Calu3 (cell line): ENCODE data around the gene ZC3H13. TPM values are rescaled to one million over a fixed set of nuclear protein-coding genes. Genes with fewer than 3 reads are reported as not detected.

Experiments
- BruUV-seq: library from RNA; stranded (reverse); fragments of 400-500 nt; replicated peaks from 2 replicates; lab custom pipeline; 2021; lab: Mats Ljungman, UMichigan
- CTCF ChIA-PET: fragments of 300-600 bp; sonication (Branson Sonifier 250); formaldehyde crosslinking; loops from one replicate; lab custom pipeline; 2022; ENCODE audit warnings: antibody characterized with exemption; lab: Charles Lee
- DNase-seq: peaks from one replicate; pipeline ENCODE4 v3.0.0; 2022
- H3K27ac Mint-ChIP-seq: one replicate; pipeline ENCODE4 v1.8.0; 2022; ENCODE audit warnings: mixed read lengths; ENCODE audit not compliant: unreplicated experiment
- H3K27me3 Mint-ChIP-seq: one replicate; pipeline ENCODE4 v1.8.0; 2022; ENCODE audit warnings: mixed read lengths; ENCODE audit not compliant: unreplicated experiment
- H3K36me3 Mint-ChIP-seq: one replicate; pipeline ENCODE4 v1.8.0; 2022; ENCODE audit warnings: mild to moderate bottlenecking, moderate library complexity, mixed read lengths; ENCODE audit not compliant: insufficient read depth, unreplicated experiment
- H3K4me1 Mint-ChIP-seq: one replicate; pipeline ENCODE4 v1.8.0; 2022; ENCODE audit warnings: mild to moderate bottlenecking, low read depth, mixed read lengths; ENCODE audit not compliant: unreplicated experiment
- H3K4me3 Mint-ChIP-seq: one replicate; pipeline ENCODE4 v1.8.0; 2022; ENCODE audit warnings: mild to moderate bottlenecking, low read depth, moderate library complexity, mixed read lengths; ENCODE audit not compliant: unreplicated experiment
- H3K9me3 Mint-ChIP-seq: one replicate; pipeline ENCODE4 v1.8.0; 2022; ENCODE audit warnings: low read depth, mixed read lengths; ENCODE audit not compliant: unreplicated experiment
- CTCF ChIP-seq: fragments of 200-600 bp; IDR thresholded peaks from one replicate; pipeline ENCODE4 v1.8.0; 2022; ENCODE audit warnings: antibody characterized with exemption; ENCODE audit not compliant: unreplicated experiment
- intact Hi-C: fragments of 100-400 bp; cut with micrococcal nuclease; formaldehyde crosslinking; loops from one replicate; pipeline ENCODE4 v1.10.0; 2022; ENCODE audit not compliant: unreplicated experiment
- total RNA-seq: library from RNA; stranded (reverse); gene quantifications from 2 replicates; pipeline ENCODE4 v1.2.3, GENCODE V29; 2022

ZC3H13 gene
- total RNA-seq, 1 experiment from 2014 or later, result 28.5 TPM

- Mint-ChIP-seq H3K4me1 (no peaks in the 10 kb centered on the region), H3K9me3 (no peaks in the 10 kb centered on the region), H3K27me3 (no peaks in the 10 kb centered on the region), H3K36me3 (peaks cover 7% of the 10 kb centered on the region), H3K4me3 (no peak overlapping the region), H3K27ac (no peak overlapping the region)
- no peak for DNase-seq
- intact Hi-C loops, result no loop called here
- BruUV-seq, result no TSS peak
- CTCF ChIA-PET, result no interaction called here
- TF ChIP-seq CTCF, result no peak
These were observed 8.9 kb downstream of the ZC3H13 start for GRCh38 chr13:46043647-46044046.

- CTCF ChIA-PET, result no interaction called here
- peaks cover 8% of the 10 kb centered on the region for H3K4me1 Mint-ChIP-seq
- no TSS peak for BruUV-seq
- no peak overlapping the region for H3K27ac Mint-ChIP-seq
- no peak for TF ChIP-seq CTCF
- no peak overlapping the region for H3K4me3 Mint-ChIP-seq
- intact Hi-C loops, result no loop called here
- H3K9me3 Mint-ChIP-seq, result no peaks in the 10 kb centered on the region
- DNase-seq, result no peak
- H3K27me3 Mint-ChIP-seq, result no peaks in the 10 kb centered on the region
- H3K36me3 Mint-ChIP-seq, result peaks cover 7% of the 10 kb centered on the region
These were observed 11.1 kb downstream of the ZC3H13 start for GRCh38 chr13:46041419-46041839.

GRCh38 chr13:46040763-46041162, 11.8 kb downstream of the ZC3H13 start:
- peaks cover 8% of the 10 kb centered on the region for H3K4me1 Mint-ChIP-seq
- BruUV-seq, result no TSS peak
- CTCF ChIA-PET, result no interaction called here
- H3K9me3 Mint-ChIP-seq, result no peaks in the 10 kb centered on the region
- H3K36me3 Mint-ChIP-seq, result peaks cover 7% of the 10 kb centered on the region
- intact Hi-C loops, result no loop called here
- no peak for DNase-seq
- H3K27ac Mint-ChIP-seq, result no peak overlapping the region
- no peaks in the 10 kb centered on the region for H3K27me3 Mint-ChIP-seq
- H3K4me3 Mint-ChIP-seq, result no peak overlapping the region
- no peak for TF ChIP-seq CTCF

- Mint-ChIP-seq H3K36me3 (peaks cover 7% of the 10 kb centered on the region), H3K4me3 (no peak overlapping the region), H3K27me3 (no peaks in the 10 kb centered on the region), H3K9me3 (no peaks in the 10 kb centered on the region), H3K27ac (no peak overlapping the region), H3K4me1 (peaks cover 8% of the 10 kb centered on the region)
- DNase-seq, result no peak
- intact Hi-C loops, result no loop called here
- CTCF ChIA-PET, result no interaction called here
- BruUV-seq, result no TSS peak
- TF ChIP-seq CTCF, result no peak
These were observed 12.9 kb downstream of the ZC3H13 start for GRCh38 chr13:46039411-46040182.
